GM23338 (cell line): ENCODE measurements around the gene STK36. TPM values are rescaled to one million over a fixed set of nuclear protein-coding genes. Genes with fewer than 3 reads are reported as not detected.

Experiments
- ATAC-seq: fragments of 200-7000 bp; cut with Tn5 transposase; 3 replicates; pipeline ENCODE4 v1.9.1; 2020
- DNase-seq: peaks from one replicate; pipeline ENCODE4 v3.0.0-alpha.2; 2015; ENCODE audit warnings: low spot score
- H2AFZ ChIP-seq: fragments of 200-600 bp; sonication (generic); 2 replicates; pipeline ENCODE4 v1.8.0; 2016; ENCODE audit warnings: antibody characterized with exemption, mild to moderate bottlenecking, moderate library complexity
- H3F3A ChIP-seq: fragments of 200-600 bp; sonication (generic); replicated peaks from 2 replicates; pipeline ENCODE4 v1.8.0; 2017; ENCODE audit warnings: antibody characterized with exemption, mixed run types, low read depth
- H3K27ac ChIP-seq: fragments of 200-600 bp; sonication (generic); 2 replicates; pipeline ENCODE4 v1.6.1; 2016; ENCODE audit warnings: low read depth
- H3K27me3 ChIP-seq: fragments of 200-600 bp; sonication (generic); 2 replicates; pipeline ENCODE4 v1.8.0; 2016; ENCODE audit warnings: mild to moderate bottlenecking, mixed run types, moderate library complexity; ENCODE audit not compliant: insufficient read depth
- H3K36me3 ChIP-seq: fragments of 200-600 bp; sonication (generic); 2 replicates; pipeline ENCODE4 v1.8.0; 2016; ENCODE audit warnings: mild to moderate bottlenecking; ENCODE audit not compliant: insufficient read depth
- H3K4me1 ChIP-seq: fragments of 200-600 bp; sonication (generic); 2 replicates; pipeline ENCODE4 v1.8.0; 2016; ENCODE audit warnings: mild to moderate bottlenecking, moderate library complexity; ENCODE audit not compliant: insufficient read depth
- H3K4me2 ChIP-seq: fragments of 200-600 bp; sonication (generic); 2 replicates; pipeline ENCODE4 v1.7.1; 2017; ENCODE audit warnings: mixed run types
- H3K4me3 ChIP-seq: fragments of 200-600 bp; sonication (generic); 2 replicates; pipeline ENCODE4 v1.6.1; 2016; ENCODE audit warnings: mixed run types
- H3K79me2 ChIP-seq: fragments of 200-600 bp; sonication (generic); replicated peaks from 2 replicates; pipeline ENCODE4 v1.8.0; 2017; ENCODE audit warnings: mild to moderate bottlenecking; ENCODE audit not compliant: insufficient read depth
- H3K9me2 ChIP-seq: fragments of 200-600 bp; sonication (generic); 2 replicates; pipeline ENCODE4 v1.8.0; 2017; ENCODE audit not compliant: insufficient read depth
- H4K20me1 ChIP-seq: fragments of 200-600 bp; sonication (generic); replicated peaks from 2 replicates; pipeline ENCODE4 v1.8.0; 2017; ENCODE audit warnings: mild to moderate bottlenecking; ENCODE audit not compliant: insufficient read depth
- H3K27ac Mint-ChIP-seq: 2 replicates; pipeline ENCODE4 v1.8.0; 2020; ENCODE audit warnings: inconsistent platforms, mild to moderate bottlenecking, moderate library complexity, mixed read lengths
- H3K27me3 Mint-ChIP-seq: 3 replicates; pipeline ENCODE4 v1.8.0; 2022; ENCODE audit warnings: low read depth, mild to moderate bottlenecking, moderate library complexity, mixed read lengths, inconsistent platforms; ENCODE audit not compliant: insufficient read depth, poor library complexity
- H3K36me3 Mint-ChIP-seq: 3 replicates; pipeline ENCODE4 v1.8.0; 2021; ENCODE audit warnings: low read depth, mild to moderate bottlenecking, inconsistent platforms, moderate library complexity, mixed read lengths
- H3K4me1 Mint-ChIP-seq: 3 replicates; pipeline ENCODE4 v1.8.0; 2020; ENCODE audit warnings: mild to moderate bottlenecking, inconsistent platforms, mixed read lengths
- H3K4me3 Mint-ChIP-seq: 3 replicates; pipeline ENCODE4 v1.8.0; 2021; ENCODE audit warnings: moderate library complexity, mild to moderate bottlenecking, inconsistent platforms, mixed read lengths
- H3K9me3 Mint-ChIP-seq: 3 replicates; pipeline ENCODE4 v1.8.0; 2020; ENCODE audit warnings: moderate library complexity, mild to moderate bottlenecking, inconsistent platforms, mixed read lengths
- CREB1 ChIP-seq: fragments of 250-450 bp; sonication (Bioruptor Pico); IDR thresholded peaks from 2 replicates; pipeline ENCODE4 v1.5.0; 2020; ENCODE audit warnings: low read depth, mild to moderate bottlenecking, moderate library complexity
- EZH2 ChIP-seq: fragments of 200-600 bp; sonication (generic); IDR thresholded peaks from one replicate; pipeline ENCODE4 v1.8.0; 2017; ENCODE audit warnings: antibody characterized with exemption, mild to moderate bottlenecking, low read depth; ENCODE audit not compliant: unreplicated experiment
- EZH2phosphoT487 ChIP-seq: fragments of 200-600 bp; sonication (generic); IDR thresholded peaks from one replicate; pipeline ENCODE4 v1.8.1; 2018; ENCODE audit warnings: antibody characterized with exemption; ENCODE audit not compliant: unreplicated experiment
- JUNB ChIP-seq: IDR thresholded peaks from one replicate; pipeline ENCODE4 v1.6.1; 2016; ENCODE audit warnings: antibody characterized with exemption; ENCODE audit not compliant: unreplicated experiment
- POLR2AphosphoS5 ChIP-seq: IDR thresholded peaks from 2 replicates; pipeline ENCODE4 v1.6.1; 2016; ENCODE audit warnings: antibody characterized with exemption, low read depth
- REST ChIP-seq: IDR thresholded peaks from one replicate; pipeline ENCODE4 v1.6.1; 2018; ENCODE audit warnings: antibody characterized with exemption; ENCODE audit not compliant: unreplicated experiment
- STAT1 ChIP-seq: IDR thresholded peaks from one replicate; pipeline ENCODE4 v1.6.1; 2016; ENCODE audit warnings: antibody characterized with exemption; ENCODE audit not compliant: unreplicated experiment
- ZNF114 ChIP-seq: fragments of 250-450 bp; sonication (Bioruptor Pico); IDR thresholded peaks from 2 replicates; pipeline ENCODE4 v1.5.0; 2020; ENCODE audit warnings: mild to moderate bottlenecking, moderate library complexity
- ZNF331 ChIP-seq: fragments of 250-450 bp; sonication (Bioruptor Pico); IDR thresholded peaks from 2 replicates; pipeline ENCODE4 v1.5.0; 2020; ENCODE audit warnings: low read depth, mild to moderate bottlenecking, moderate library complexity
- polyA plus RNA-seq: library from polyadenylated mRNA; unstranded; fragments of >200 nt; fragmentation: Nextera tagmentation; extraction: Ambion mirVana; gene quantifications from 2 replicates; pipeline ENCODE4 v1.2.1, GENCODE V29; 2016
- total RNA-seq: library from RNA; depleted of rRNA; stranded (reverse); fragments of >200 nt; shearing (Covaris generic); gene quantifications from 2 replicates; pipeline ENCODE4 v1.2.3, GENCODE V29; 2014
- TF ChIP-seq, protein P1 (sequence below): IDR thresholded peaks from 2 replicates; pipeline ENCODE4 v1.6.1; 2016; ENCODE audit warnings: antibody characterized with exemption
- TF ChIP-seq, protein P2 (sequence below), 2 experiments: fragments of 200-600 bp in 1 of 2; sonication (generic) in 1 of 2; conservative IDR thresholded peaks; 2 replicates each; pipeline versions ENCODE4 v1.5.1 to v1.6.1; 2016 to 2017; ENCODE audit warnings: antibody characterized with exemption in 2 of 2, low read depth in 2 of 2, mild to moderate bottlenecking in 2 of 2, moderate library complexity in 1 of 2

STK36 gene
- total and polyA plus RNA-seq, 2 experiments from 2014 or later: 21.2 to 26.3 TPM

DNA sequence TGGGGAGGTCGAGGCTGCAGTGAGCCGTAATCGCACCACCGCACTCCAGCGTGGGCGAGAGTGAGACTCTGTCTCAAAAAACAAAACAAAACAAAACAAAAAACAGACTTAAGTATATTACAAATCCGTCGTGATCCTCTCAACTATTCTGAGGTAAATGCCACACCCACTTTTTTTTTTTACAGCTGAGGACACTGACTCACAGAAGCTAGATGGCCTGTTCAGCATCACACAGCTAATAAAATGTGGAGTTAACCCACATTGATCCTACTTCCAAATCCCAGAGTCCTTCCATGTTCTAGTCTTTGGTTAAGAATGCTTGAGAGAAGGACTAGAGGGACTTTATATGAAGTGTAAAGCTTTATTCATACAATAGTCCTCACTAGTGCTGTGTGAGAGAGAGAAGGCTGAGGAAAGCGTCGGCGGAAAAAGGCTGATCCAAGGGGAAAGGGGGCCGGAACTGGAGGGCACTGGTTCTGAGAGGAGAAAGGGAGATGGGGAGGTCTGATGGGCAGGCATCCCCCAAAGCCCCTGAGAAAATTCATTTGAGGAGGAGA is 711 bp upstream of the STK36 start:
- Histone ChIP-seq H3K9me2 (no peaks in the 10 kb centered on the region), H2AFZ (peak overlapping the region; percentile 85), H3K4me3 (peak overlapping the region; percentile 76), H3F3A (no peaks in the 10 kb centered on the region), H3K4me1 (peaks cover 4% of the 10 kb centered on the region), H3K36me3 (peaks cover 13% of the 10 kb centered on the region), H3K27ac (peak overlapping the region; percentile 35; the same call in 1 of the 2 replicates), H4K20me1 (0 out of 2 replicates have a peak, but pooled peaks cover 13% of the 10 kb centered on the region), H3K4me2 (peak overlapping the region; percentile 81), H3K79me2 (peaks cover 28% of the 10 kb centered on the region), H3K27me3 (no peaks in the 10 kb centered on the region)
- Mint-ChIP-seq H3K4me3 (peak overlapping the region; percentile 95), H3K36me3 (peaks cover 24% of the 10 kb centered on the region), H3K4me1 (peaks cover 4% of the 10 kb centered on the region; the same call in 2 of the 3 replicates), H3K27me3 (peaks cover 8% of the 10 kb centered on the region), H3K27ac (peak overlapping the region; percentile 93; the same call in 1 of the 2 replicates), H3K9me3 (no peaks in the 10 kb centered on the region)
- TF ChIP-seq STAT1 (no peak), EZH2phosphoT487 (no peak), ZNF114 (CRISPR knock-in tag) (no peak)
- TF ChIP-seq, protein P1, sequence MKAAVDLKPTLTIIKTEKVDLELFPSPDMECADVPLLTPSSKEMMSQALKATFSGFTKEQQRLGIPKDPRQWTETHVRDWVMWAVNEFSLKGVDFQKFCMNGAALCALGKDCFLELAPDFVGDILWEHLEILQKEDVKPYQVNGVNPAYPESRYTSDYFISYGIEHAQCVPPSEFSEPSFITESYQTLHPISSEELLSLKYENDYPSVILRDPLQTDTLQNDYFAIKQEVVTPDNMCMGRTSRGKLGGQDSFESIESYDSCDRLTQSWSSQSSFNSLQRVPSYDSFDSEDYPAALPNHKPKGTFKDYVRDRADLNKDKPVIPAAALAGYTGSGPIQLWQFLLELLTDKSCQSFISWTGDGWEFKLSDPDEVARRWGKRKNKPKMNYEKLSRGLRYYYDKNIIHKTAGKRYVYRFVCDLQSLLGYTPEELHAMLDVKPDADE: no peak
- DNase-seq: peak; percentile 14
- ATAC-seq: peak; percentile 17

- no peaks in the 10 kb centered on the region for H4K20me1 ChIP-seq
- no peaks in the 10 kb centered on the region for H3K4me1 ChIP-seq
- H3F3A ChIP-seq: no peaks in the 10 kb centered on the region
- DNase-seq (no peak), ATAC-seq (no peak)
- Mint-ChIP-seq H3K4me3 (no peak overlapping the region), H3K36me3 (peaks cover 36% of the 10 kb centered on the region), H3K9me3 (no peaks in the 10 kb centered on the region), H3K27ac (no peak overlapping the region), H3K4me1 (no peaks in the 10 kb centered on the region), H3K27me3 (no peaks in the 10 kb centered on the region)
- no peak overlapping the region for H3K4me3 ChIP-seq
- H2AFZ ChIP-seq: no peak overlapping the region
- H3K27me3 ChIP-seq: no peaks in the 10 kb centered on the region
- H3K79me2 ChIP-seq: no peaks in the 10 kb centered on the region
- peaks cover 19% of the 10 kb centered on the region; the same call in 1 of the 2 replicates for H3K36me3 ChIP-seq
- H3K27ac ChIP-seq: no peak overlapping the region
- no peaks in the 10 kb centered on the region for H3K9me2 ChIP-seq
- no peak overlapping the region for H3K4me2 ChIP-seq
- TF ChIP-seq JUNB (no peak), REST (no peak), CREB1 (CRISPR knock-in tag) (no peak), EZH2 (no peak), STAT1 (no peak), ZNF114 (CRISPR knock-in tag) (no peak), POLR2AphosphoS5 (no peak), EZH2phosphoT487 (no peak), ZNF331 (CRISPR knock-in tag) (no peak)
- TF ChIP-seq, protein P1: no peak
- TF ChIP-seq, protein P2, sequence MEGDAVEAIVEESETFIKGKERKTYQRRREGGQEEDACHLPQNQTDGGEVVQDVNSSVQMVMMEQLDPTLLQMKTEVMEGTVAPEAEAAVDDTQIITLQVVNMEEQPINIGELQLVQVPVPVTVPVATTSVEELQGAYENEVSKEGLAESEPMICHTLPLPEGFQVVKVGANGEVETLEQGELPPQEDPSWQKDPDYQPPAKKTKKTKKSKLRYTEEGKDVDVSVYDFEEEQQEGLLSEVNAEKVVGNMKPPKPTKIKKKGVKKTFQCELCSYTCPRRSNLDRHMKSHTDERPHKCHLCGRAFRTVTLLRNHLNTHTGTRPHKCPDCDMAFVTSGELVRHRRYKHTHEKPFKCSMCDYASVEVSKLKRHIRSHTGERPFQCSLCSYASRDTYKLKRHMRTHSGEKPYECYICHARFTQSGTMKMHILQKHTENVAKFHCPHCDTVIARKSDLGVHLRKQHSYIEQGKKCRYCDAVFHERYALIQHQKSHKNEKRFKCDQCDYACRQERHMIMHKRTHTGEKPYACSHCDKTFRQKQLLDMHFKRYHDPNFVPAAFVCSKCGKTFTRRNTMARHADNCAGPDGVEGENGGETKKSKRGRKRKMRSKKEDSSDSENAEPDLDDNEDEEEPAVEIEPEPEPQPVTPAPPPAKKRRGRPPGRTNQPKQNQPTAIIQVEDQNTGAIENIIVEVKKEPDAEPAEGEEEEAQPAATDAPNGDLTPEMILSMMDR (conservative IDR thresholded peaks at IDR 0.05; ENCODE audit: low read depth in 2 of 2): no peak
These were observed 7.2 kb downstream of the STK36 start for GRCh38 chr2:218679119-218679518.
